ENCODE measurements around the gene LRRTM4. TPM values are rescaled to one million over a fixed set of nuclear protein-coding genes. Genes with fewer than 3 reads are reported as not detected.

The LRRTM4 gene
- total RNA-seq, 3 donors from 2014 or later (not counting 1 experiment from before 2014, with no cell fraction given), result not detected

DNA sequence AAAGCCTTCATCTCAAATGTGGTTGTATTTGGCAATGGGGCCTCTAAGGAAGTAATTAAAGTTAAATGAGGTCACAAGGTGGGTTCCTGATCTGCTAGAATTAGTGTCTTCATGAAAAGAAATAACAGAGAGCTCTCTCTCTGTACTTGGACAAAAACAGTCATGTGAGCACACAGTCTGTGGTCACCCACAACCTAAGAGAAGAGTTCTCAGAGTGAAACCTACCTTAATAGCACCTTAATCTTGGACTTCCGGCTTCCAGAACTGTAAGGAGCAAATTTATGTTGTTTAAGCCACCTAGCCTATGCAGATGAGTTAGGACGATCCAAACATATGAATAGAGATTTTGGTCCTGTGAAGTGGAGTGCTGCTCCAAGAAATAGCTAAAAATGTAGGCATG is 758.9 kb downstream of the LRRTM4 start:
- WGBS (ENCODE audit: insufficient coverage), result 73% methylated on average over 2 of the region's 2 CpGs
- TF ChIP-seq, protein P1, sequence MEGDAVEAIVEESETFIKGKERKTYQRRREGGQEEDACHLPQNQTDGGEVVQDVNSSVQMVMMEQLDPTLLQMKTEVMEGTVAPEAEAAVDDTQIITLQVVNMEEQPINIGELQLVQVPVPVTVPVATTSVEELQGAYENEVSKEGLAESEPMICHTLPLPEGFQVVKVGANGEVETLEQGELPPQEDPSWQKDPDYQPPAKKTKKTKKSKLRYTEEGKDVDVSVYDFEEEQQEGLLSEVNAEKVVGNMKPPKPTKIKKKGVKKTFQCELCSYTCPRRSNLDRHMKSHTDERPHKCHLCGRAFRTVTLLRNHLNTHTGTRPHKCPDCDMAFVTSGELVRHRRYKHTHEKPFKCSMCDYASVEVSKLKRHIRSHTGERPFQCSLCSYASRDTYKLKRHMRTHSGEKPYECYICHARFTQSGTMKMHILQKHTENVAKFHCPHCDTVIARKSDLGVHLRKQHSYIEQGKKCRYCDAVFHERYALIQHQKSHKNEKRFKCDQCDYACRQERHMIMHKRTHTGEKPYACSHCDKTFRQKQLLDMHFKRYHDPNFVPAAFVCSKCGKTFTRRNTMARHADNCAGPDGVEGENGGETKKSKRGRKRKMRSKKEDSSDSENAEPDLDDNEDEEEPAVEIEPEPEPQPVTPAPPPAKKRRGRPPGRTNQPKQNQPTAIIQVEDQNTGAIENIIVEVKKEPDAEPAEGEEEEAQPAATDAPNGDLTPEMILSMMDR (IDR thresholded peaks at IDR 0.05), result no peak
- intact Hi-C loops (cut with micrococcal nuclease), result no loop called here
- no peaks in the 10 kb centered on the region for H3K4me1 ChIP-seq (ENCODE audit: control insufficient read depth, insufficient read depth, low read length)
- Mint-ChIP-seq H3K4me3 (no peak overlapping the region), H3K9me3 (peaks cover 13 to 19% of the 10 kb centered on the region in 2 donors), H3K27me3 (ENCODE audit: low read depth in 2 of 2) (no peaks in the 10 kb centered on the region), H3K27ac (no peak overlapping the region), H3K36me3 (peaks cover 5% of the 10 kb centered on the region), H3K4me1 (no peaks in the 10 kb centered on the region)
- H3K36me3 ChIP-seq (ENCODE audit: control insufficient read depth, insufficient read depth, low read length), result no peaks in the 10 kb centered on the region
- ATAC-seq (no peak), DNase-seq (no peak)
- H3K27ac ChIP-seq (ENCODE audit: low read length), result no peak overlapping the region
- H3K9me3 ChIP-seq (ENCODE audit: control insufficient read depth, insufficient read depth, low read length), result peaks cover 6% of the 10 kb centered on the region
- H3K4me3 ChIP-seq (ENCODE audit: low read length), result no peak overlapping the region
- H3K27me3 ChIP-seq (ENCODE audit: control insufficient read depth, insufficient read depth, low read length), result no peaks in the 10 kb centered on the region

DNA sequence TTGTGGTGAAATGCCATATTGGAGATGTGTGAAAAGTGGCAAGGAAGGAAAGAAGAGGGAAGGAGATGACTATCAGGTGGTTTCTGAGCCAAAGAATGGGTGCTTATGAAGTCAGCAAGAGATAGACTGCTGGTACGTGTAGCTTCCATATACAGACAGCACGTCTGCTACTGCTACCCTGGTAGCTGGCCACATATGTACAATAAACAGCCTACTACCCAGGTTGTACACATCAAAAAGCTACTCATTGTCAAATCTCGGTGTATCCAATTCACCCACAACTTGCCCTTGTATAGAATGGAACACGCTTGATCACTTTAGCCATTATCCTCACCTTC is 761.8 kb downstream of the LRRTM4 start:
- 76% methylated on average over 4 of the region's 4 CpGs for WGBS (ENCODE audit: insufficient coverage)
- ATAC-seq, result no peak
- Histone ChIP-seq H3K4me3 (ENCODE audit: low read length) (no peak overlapping the region), H3K27ac (ENCODE audit: low read length) (no peak overlapping the region), H3K36me3 (ENCODE audit: control insufficient read depth, insufficient read depth, low read length) (no peaks in the 10 kb centered on the region), H3K9me3 (ENCODE audit: control insufficient read depth, insufficient read depth, low read length) (peaks cover 6% of the 10 kb centered on the region), H3K27me3 (ENCODE audit: control insufficient read depth, insufficient read depth, low read length) (no peaks in the 10 kb centered on the region), H3K4me1 (ENCODE audit: control insufficient read depth, insufficient read depth, low read length) (no peaks in the 10 kb centered on the region)
- no peak for DNase-seq
- no peaks in the 10 kb centered on the region for H3K27me3 Mint-ChIP-seq (ENCODE audit: low read depth in 2 of 2)
- H3K9me3 Mint-ChIP-seq, result peaks cover 14 to 16% of the 10 kb centered on the region in 2 donors
- H3K27ac Mint-ChIP-seq, result no peak overlapping the region
- TF ChIP-seq, protein P1 (IDR thresholded peaks at IDR 0.05), result no peak
- H3K36me3 Mint-ChIP-seq, result peaks cover 5% of the 10 kb centered on the region
- no peaks in the 10 kb centered on the region for H3K4me1 Mint-ChIP-seq
- no peak overlapping the region for H3K4me3 Mint-ChIP-seq
- intact Hi-C loops (cut with micrococcal nuclease), result no loop called here

DNA sequence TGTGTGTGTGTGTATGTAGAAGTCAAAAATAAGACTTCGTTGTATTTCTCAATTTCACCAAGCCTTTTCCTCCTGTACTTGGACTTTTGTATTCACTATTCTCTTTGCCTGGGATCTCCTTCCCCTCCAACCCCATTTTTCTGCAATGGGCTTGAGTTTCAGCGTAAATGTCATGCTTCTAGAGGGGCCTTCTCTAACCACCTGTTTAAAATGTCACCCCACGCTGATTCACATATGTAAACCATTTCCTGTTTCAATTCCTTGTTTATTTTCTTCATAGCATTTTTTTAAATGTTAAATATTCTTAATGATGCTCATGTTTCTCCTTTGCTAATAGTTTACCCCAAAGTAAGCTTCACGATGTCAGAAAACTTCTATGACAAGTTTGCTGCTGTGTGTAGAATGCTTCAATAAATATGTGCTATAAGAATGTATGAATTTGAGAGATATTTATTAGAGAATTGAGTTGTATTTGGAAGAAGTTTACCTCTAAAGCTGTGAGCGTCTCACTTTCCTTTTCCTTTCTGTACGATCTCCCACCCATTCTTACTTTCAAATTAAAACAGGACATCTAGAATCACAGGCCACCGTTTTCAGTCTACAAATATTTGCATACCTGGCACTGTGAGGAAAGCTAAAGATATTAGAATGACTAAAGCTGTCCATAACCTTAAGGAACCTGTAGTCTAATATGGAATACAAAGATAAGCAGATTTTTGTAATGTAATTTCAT is 762.4 kb downstream of the LRRTM4 start:
- H3K27me3 Mint-ChIP-seq (ENCODE audit: low read depth in 2 of 2), result no peaks in the 10 kb centered on the region

More for the DNA sequence above, 762.4 kb downstream of the LRRTM4 start:
- Mint-ChIP-seq H3K4me1 (no peaks in the 10 kb centered on the region), H3K27ac (no peak overlapping the region), H3K36me3 (peaks cover 5% of the 10 kb centered on the region), H3K4me3 (no peak overlapping the region), H3K9me3 (peaks cover 14 to 16% of the 10 kb centered on the region in 2 donors)
- DNase-seq, result no peak
- Histone ChIP-seq H3K4me3 (ENCODE audit: low read length) (no peak overlapping the region), H3K4me1 (ENCODE audit: control insufficient read depth, insufficient read depth, low read length) (no peaks in the 10 kb centered on the region), H3K27ac (ENCODE audit: low read length) (no peak overlapping the region), H3K36me3 (ENCODE audit: control insufficient read depth, insufficient read depth, low read length) (no peaks in the 10 kb centered on the region), H3K27me3 (ENCODE audit: control insufficient read depth, insufficient read depth, low read length) (no peaks in the 10 kb centered on the region), H3K9me3 (ENCODE audit: control insufficient read depth, insufficient read depth, low read length) (peaks cover 7% of the 10 kb centered on the region)
- ATAC-seq, result no peak
- 72% methylated on average over 4 of the region's 7 CpGs for WGBS (ENCODE audit: insufficient coverage)
- TF ChIP-seq, protein P1 (IDR thresholded peaks at IDR 0.05), result no peak
- intact Hi-C loops (cut with micrococcal nuclease), result no loop called here

Measured in natural killer cell (primary cell).